Activated T-cell treated with anti-CD3 and anti-CD28 coated beads, Interleukin-2, amount 50 U/mL, for 24 hours (primary cell): ENCODE measurements around the gene ZFAND3.

Experiments used
- DNase-seq: peaks from one replicate; pipeline ENCODE4 v3.0.0-alpha.2; 2020
- H3K27ac Mint-ChIP-seq: 2 replicates; pipeline ENCODE4 v1.8.0; 2020; ENCODE audit warnings: mild to moderate bottlenecking, mixed read lengths
- H3K27me3 Mint-ChIP-seq: 2 replicates; pipeline ENCODE4 v1.8.0; 2020; ENCODE audit warnings: mixed read lengths
- H3K36me3 Mint-ChIP-seq: 2 replicates; pipeline ENCODE4 v1.8.0; 2020; ENCODE audit warnings: low read depth, mixed read lengths
- H3K4me1 Mint-ChIP-seq: 2 replicates; pipeline ENCODE4 v1.8.0; 2020; ENCODE audit warnings: low read depth, mixed read lengths
- H3K4me3 Mint-ChIP-seq: 2 replicates; pipeline ENCODE4 v1.8.0; 2020; ENCODE audit warnings: mild to moderate bottlenecking, moderate library complexity, mixed read lengths
- H3K9me3 Mint-ChIP-seq: 2 replicates; pipeline ENCODE4 v1.8.0; 2020; ENCODE audit warnings: mixed read lengths

The ZFAND3 gene

GRCh38 chr6:37926661-37927060, 107.1 kb downstream of the ZFAND3 start:
- Mint-ChIP-seq H3K4me1 (peaks cover 48% of the 10 kb centered on the region), H3K4me3 (no peak overlapping the region), H3K27ac (no peak overlapping the region), H3K27me3 (no peaks in the 10 kb centered on the region), H3K9me3 (no peaks in the 10 kb centered on the region), H3K36me3 (peaks cover 10% of the 10 kb centered on the region)
- DNase-seq: no peak

- DNase-seq: no peak
- Mint-ChIP-seq H3K4me1 (peaks cover 42% of the 10 kb centered on the region), H3K4me3 (no peak overlapping the region), H3K36me3 (peaks cover 14% of the 10 kb centered on the region), H3K27ac (no peak overlapping the region), H3K9me3 (no peaks in the 10 kb centered on the region), H3K27me3 (no peaks in the 10 kb centered on the region)
These were observed 108.7 kb downstream of the ZFAND3 start for GRCh38 chr6:37928217-37928616.

- Mint-ChIP-seq H3K4me3 (no peak overlapping the region), H3K27me3 (no peaks in the 10 kb centered on the region), H3K27ac (no peak overlapping the region), H3K36me3 (peaks cover 21% of the 10 kb centered on the region), H3K4me1 (peaks cover 34% of the 10 kb centered on the region), H3K9me3 (no peaks in the 10 kb centered on the region)
- DNase-seq: no peak
These were observed 110.9 kb downstream of the ZFAND3 start for GRCh38 chr6:37930288-37930971.

- Mint-ChIP-seq H3K9me3 (no peaks in the 10 kb centered on the region), H3K27me3 (no peaks in the 10 kb centered on the region), H3K36me3 (peaks cover 21% of the 10 kb centered on the region), H3K27ac (no peak overlapping the region), H3K4me3 (no peak overlapping the region), H3K4me1 (peaks cover 35% of the 10 kb centered on the region)
- no peak for DNase-seq
These were observed 111.5 kb downstream of the ZFAND3 start for GRCh38 chr6:37931066-37931465.

GRCh38 chr6:37934276-37934675, 114.7 kb downstream of the ZFAND3 start:
- Mint-ChIP-seq H3K27ac (no peak overlapping the region), H3K36me3 (peaks cover 30% of the 10 kb centered on the region), H3K4me3 (no peak overlapping the region), H3K4me1 (peaks cover 48% of the 10 kb centered on the region), H3K9me3 (no peaks in the 10 kb centered on the region), H3K27me3 (no peaks in the 10 kb centered on the region)
- DNase-seq: no peak

GRCh38 chr6:37936150-37936549, 116.6 kb downstream of the ZFAND3 start:
- Mint-ChIP-seq H3K27me3 (no peaks in the 10 kb centered on the region), H3K27ac (no peak overlapping the region), H3K4me3 (no peak overlapping the region), H3K4me1 (peaks cover 51% of the 10 kb centered on the region), H3K36me3 (peaks cover 27% of the 10 kb centered on the region), H3K9me3 (no peaks in the 10 kb centered on the region)
- no peak for DNase-seq

- Mint-ChIP-seq H3K4me3 (no peak overlapping the region), H3K9me3 (no peaks in the 10 kb centered on the region), H3K4me1 (peaks cover 51% of the 10 kb centered on the region), H3K36me3 (peaks cover 23% of the 10 kb centered on the region), H3K27me3 (no peaks in the 10 kb centered on the region), H3K27ac (peak overlapping the region; percentile 57)
- no peak for DNase-seq
These were observed 117.4 kb downstream of the ZFAND3 start for GRCh38 chr6:37936906-37937305.

- H3K27me3 Mint-ChIP-seq: no peaks in the 10 kb centered on the region
- peaks cover 66% of the 10 kb centered on the region for H3K4me1 Mint-ChIP-seq
- no peak overlapping the region for H3K4me3 Mint-ChIP-seq
- no peak for DNase-seq
- H3K9me3 Mint-ChIP-seq: no peaks in the 10 kb centered on the region
- peaks cover 16% of the 10 kb centered on the region for H3K36me3 Mint-ChIP-seq
- H3K27ac Mint-ChIP-seq: no peak overlapping the region
These were observed 119.4 kb downstream of the ZFAND3 start for GRCh38 chr6:37938909-37939308.

- Mint-ChIP-seq H3K9me3 (no peaks in the 10 kb centered on the region), H3K4me1 (peaks cover 67% of the 10 kb centered on the region), H3K27ac (no peak overlapping the region), H3K27me3 (no peaks in the 10 kb centered on the region), H3K4me3 (no peak overlapping the region), H3K36me3 (peaks cover 14% of the 10 kb centered on the region)
- no peak for DNase-seq
These were observed 120.7 kb downstream of the ZFAND3 start for GRCh38 chr6:37940074-37940847.

- Mint-ChIP-seq H3K4me3 (no peak overlapping the region), H3K27me3 (no peaks in the 10 kb centered on the region), H3K27ac (no peak overlapping the region), H3K4me1 (peaks cover 68% of the 10 kb centered on the region), H3K36me3 (peaks cover 14% of the 10 kb centered on the region), H3K9me3 (no peaks in the 10 kb centered on the region)
- no peak for DNase-seq
These were observed 122.3 kb downstream of the ZFAND3 start for GRCh38 chr6:37941871-37942270.

GRCh38 chr6:37942606-37943376, 123.3 kb downstream of the ZFAND3 start:
- Mint-ChIP-seq H3K27me3 (no peaks in the 10 kb centered on the region), H3K4me1 (peaks cover 67% of the 10 kb centered on the region), H3K4me3 (no peak overlapping the region), H3K36me3 (peaks cover 11% of the 10 kb centered on the region), H3K9me3 (no peaks in the 10 kb centered on the region), H3K27ac (no peak overlapping the region)
- no peak for DNase-seq

- Mint-ChIP-seq H3K4me3 (no peak overlapping the region), H3K27ac (no peak overlapping the region), H3K9me3 (no peaks in the 10 kb centered on the region), H3K4me1 (peaks cover 66% of the 10 kb centered on the region), H3K36me3 (peaks cover 14% of the 10 kb centered on the region), H3K27me3 (no peaks in the 10 kb centered on the region)
- DNase-seq: no peak
These were observed 124.0 kb downstream of the ZFAND3 start for GRCh38 chr6:37943436-37944058.

- no peak for DNase-seq
- Mint-ChIP-seq H3K4me1 (peaks cover 72% of the 10 kb centered on the region), H3K4me3 (no peak overlapping the region), H3K27me3 (no peaks in the 10 kb centered on the region), H3K9me3 (no peaks in the 10 kb centered on the region), H3K36me3 (peaks cover 17% of the 10 kb centered on the region), H3K27ac (peak overlapping the region; percentile 51)
These were observed 126.5 kb downstream of the ZFAND3 start for GRCh38 chr6:37946057-37946456.

- no peak for DNase-seq
- Mint-ChIP-seq H3K4me3 (no peak overlapping the region), H3K27ac (no peak overlapping the region), H3K36me3 (peaks cover 17% of the 10 kb centered on the region), H3K9me3 (no peaks in the 10 kb centered on the region), H3K27me3 (no peaks in the 10 kb centered on the region), H3K4me1 (peaks cover 81% of the 10 kb centered on the region)
These were observed 127.9 kb downstream of the ZFAND3 start for GRCh38 chr6:37947468-37947867.
